Activated T-cell treated with anti-CD3 and anti-CD28 coated beads for 4 hours (primary cell): ENCODE measurements around the gene DAND5.

Experiments used
- DNase-seq: peaks from one replicate; pipeline ENCODE4 v3.0.0-alpha.2; 2020

DAND5 gene

GRCh38 chr19:12969292-12969988 is at the start of gene DAND5:
Gene DAND5, plus strand, starts transcription at chr19:12969576. Its CDS starts 85 bp downstream, at chr19:12969661.
- DNase-seq, result no peak

- no peak for DNase-seq
Measured at GRCh38 chr19:12921047-12921446, 48.3 kb upstream of the DAND5 start.

DNA sequence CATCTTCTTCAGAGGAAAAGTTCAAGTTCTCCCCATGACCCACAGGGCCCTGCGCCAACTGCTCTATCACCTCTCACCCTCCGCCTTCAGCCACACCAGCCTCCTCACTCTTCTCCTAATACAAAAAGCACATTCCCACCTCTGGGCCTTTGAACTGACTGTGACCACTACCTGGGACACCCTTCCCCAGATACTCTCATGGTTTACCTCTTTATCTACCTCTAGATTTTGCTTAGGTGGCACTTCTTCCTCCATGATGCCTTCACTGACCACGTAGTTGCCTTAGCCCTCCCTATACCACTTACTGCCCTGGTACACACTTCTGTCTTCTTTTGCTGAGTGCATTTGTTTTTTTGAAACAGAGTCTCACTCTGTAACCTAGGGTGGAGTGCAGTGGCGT is 46.4 kb upstream of the DAND5 start:
- no peak for DNase-seq

DNA sequence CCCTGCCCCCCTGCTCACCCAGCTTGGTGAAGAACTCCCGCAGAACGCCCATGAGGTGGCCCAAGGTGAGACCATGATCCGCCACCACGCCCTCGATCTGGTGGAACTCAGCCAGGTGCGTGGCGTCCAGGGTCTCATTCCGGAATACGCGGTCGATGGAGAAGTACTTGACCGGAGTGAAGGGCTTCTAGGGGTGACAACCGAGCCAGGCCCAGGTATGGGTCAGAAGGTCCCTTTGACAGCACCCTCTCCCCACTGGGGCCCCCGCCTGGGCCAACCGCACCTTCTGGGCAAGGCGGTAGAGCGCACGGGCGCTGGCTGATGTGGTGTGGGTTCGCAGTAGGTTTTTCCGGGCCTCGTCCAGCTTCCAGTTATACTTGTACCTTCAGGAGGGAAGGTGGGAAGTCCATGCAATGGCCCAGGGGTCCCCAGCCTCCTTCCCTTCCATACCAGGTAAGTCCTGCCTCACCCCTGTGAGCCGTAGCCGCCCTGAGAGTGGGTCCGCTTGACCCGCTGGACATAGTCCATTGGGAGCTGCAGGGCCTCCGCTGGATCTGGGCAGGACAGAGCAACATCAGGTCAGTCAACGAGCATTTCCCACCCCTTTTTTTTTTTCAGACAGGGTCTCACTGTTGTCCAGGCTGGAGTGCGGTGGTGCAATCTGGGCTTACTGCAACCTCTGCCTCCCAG is 44.6 kb upstream of the DAND5 start:
- no peak for DNase-seq

- DNase-seq, result no peak
Measured at GRCh38 chr19:12930002-12930645, 39.3 kb upstream of the DAND5 start.

DNA sequence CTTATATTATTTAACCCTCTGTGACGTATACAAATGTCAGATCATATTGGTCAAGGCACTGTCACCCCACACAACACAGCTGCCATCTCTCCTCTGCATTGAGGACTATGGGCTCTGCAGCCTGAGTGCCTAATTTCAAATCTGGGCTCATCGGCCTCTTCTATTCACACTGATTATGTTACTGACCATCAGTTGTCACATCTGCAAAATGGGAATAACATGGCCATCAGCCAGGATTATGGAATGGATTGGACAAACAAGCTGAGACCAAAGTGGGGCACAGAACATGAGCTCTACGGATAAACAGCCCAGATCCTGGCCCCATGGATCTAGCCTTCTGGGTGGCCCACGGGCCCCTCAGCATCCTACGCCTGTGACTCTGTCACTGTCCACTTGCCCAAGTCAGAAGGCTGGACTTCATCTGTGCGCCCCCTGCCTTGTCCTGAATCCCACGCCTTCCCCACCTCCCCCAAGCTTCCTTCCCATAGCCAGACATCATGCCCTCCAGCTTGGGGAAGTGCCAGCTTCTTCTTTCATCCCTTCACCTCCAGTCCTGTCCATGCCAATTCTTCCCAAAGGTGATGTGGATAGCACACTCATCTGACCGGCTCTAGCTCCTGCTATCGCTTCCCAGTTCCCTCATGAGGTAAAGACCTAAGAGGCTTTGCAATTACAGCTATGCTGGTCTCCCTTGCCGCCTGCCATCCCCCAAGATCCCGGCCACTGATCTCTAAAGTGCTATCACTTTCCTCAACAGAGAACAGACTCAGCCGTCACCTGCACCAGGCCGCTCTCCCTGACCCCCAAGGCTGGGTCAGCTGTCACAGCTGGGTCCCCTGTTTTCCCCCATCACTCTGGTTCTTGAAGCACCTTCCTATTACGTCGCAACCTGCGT is 36.7 kb upstream of the DAND5 start:
- no peak for DNase-seq

DNA sequence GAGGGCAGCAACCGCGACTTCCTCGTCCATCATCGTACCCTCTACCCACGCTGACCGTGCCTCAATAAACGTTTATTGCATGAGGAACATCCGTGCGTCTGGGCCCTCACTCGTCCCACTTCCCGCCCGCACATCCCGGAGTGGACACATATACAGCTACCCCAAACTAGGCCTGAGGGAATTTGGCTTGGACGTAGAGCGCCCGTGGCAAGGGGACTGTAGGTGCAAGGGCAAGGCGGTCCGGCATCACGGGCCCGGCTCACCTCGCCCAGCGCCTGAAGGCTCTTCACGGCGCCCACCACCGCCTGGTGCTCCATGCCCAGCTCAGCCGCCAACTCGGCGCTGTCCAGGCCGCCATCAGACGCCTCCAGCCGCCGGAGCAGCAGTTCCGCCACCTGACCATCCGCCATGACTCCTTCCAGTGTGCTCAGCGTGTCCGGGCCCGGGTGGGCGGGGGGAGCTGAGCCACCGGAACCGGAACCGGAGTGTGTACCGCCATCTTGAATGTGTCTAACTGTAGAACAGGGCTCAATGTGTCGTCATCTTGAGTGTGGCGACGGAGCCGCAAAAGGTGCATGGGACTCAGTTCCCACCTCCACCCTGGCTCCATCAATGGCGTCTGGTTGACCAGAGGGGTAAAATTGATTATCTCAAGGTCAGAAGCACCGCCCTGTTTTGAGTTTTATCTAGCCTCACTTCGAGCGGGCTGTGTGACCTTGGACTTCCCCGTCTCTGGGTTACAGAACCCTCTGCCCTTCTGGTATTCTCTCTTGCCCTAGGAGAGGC is 35.9 kb upstream of the DAND5 start, which contains the start of gene FARSA:
FARSA (minus strand) TSS at position 425 of the 786 bp plus-strand sequence; CDS start at position 410, 15 bp downstream.
- peak; percentile 86 for DNase-seq

DNA sequence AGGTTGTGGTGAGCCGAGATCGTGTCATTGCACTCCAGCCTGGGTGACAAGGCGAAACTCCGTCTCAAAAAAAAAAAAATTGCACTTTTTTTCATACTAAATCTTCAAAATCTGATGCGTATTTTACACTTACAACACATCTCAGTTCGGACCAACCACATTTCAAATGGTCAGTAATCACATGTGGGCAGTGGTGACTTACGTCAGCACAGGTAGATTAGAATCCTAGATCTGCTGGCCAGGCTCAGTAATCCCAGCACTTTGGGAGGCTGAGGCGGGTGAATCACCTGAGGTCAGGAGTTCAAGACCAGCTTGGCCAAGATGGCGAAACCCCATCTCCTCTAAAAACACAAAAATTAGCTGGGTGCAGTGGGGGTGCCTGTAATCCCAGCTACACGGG is 34.3 kb upstream of the DAND5 start:
- DNase-seq, result no peak

- no peak for DNase-seq
Measured at GRCh38 chr19:12936582-12936981, 32.8 kb upstream of the DAND5 start.

- no peak for DNase-seq
Measured at GRCh38 chr19:12937093-12937926, 32.1 kb upstream of the DAND5 start.

- peak; percentile 98 for DNase-seq
Measured at GRCh38 chr19:12937927-12938778, 31.2 kb upstream of the DAND5 start, which contains the start of gene CALR. Gene CALR, plus strand, starts transcription at chr19:12938609. Its CDS starts 71 bp downstream, at chr19:12938680.

- peak; percentile 26 for DNase-seq
Measured at GRCh38 chr19:12938779-12939601, 30.4 kb upstream of the DAND5 start.

DNA sequence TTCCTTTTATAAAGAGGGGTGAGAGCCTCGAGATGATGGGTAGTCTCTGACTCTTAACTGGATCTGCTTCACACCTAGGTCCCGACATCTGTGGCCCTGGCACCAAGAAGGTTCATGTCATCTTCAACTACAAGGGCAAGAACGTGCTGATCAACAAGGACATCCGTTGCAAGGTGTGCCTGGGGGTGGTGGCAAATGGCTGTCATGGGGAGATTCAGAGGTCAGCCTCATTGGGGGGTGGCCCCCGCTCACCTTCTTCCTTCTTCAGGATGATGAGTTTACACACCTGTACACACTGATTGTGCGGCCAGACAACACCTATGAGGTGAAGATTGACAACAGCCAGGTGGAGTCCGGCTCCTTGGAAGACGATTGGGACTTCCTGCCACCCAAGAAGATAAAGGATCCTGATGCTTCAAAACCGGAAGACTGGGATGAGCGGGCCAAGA is 29.4 kb upstream of the DAND5 start:
- DNase-seq, result no peak

DNA sequence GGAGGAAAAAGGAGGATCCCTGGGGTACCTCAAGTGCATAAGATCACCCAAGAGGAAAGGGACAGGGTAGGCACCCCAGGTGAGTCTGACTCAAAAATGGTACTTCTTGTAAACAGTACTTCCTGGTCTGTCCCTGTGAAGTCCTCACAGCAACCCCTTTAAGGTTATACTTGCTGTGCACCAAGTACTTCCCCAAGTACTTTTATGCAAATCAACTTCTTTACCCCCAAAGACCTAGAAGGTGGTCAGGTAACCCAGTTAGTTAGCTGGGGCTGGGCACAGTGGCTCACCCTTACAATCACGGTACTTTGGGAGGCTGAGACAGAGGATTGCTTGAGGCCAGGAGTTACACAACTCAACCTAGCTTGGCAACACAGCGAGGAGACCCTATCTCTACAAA is 28.5 kb upstream of the DAND5 start:
- DNase-seq, result no peak

DNA sequence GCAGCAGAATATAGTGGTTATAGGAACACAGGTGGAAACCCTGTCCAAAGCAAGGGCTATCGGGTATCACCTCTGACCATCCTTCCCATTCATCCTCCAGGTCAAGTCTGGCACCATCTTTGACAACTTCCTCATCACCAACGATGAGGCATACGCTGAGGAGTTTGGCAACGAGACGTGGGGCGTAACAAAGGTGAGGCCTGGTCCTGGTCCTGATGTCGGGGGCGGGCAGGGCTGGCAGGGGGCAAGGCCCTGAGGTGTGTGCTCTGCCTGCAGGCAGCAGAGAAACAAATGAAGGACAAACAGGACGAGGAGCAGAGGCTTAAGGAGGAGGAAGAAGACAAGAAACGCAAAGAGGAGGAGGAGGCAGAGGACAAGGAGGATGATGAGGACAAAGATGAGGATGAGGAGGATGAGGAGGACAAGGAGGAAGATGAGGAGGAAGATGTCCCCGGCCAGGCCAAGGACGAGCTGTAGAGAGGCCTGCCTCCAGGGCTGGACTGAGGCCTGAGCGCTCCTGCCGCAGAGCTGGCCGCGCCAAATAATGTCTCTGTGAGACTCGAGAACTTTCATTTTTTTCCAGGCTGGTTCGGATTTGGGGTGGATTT is 25.8 kb upstream of the DAND5 start:
- DNase-seq, result no peak

DNA sequence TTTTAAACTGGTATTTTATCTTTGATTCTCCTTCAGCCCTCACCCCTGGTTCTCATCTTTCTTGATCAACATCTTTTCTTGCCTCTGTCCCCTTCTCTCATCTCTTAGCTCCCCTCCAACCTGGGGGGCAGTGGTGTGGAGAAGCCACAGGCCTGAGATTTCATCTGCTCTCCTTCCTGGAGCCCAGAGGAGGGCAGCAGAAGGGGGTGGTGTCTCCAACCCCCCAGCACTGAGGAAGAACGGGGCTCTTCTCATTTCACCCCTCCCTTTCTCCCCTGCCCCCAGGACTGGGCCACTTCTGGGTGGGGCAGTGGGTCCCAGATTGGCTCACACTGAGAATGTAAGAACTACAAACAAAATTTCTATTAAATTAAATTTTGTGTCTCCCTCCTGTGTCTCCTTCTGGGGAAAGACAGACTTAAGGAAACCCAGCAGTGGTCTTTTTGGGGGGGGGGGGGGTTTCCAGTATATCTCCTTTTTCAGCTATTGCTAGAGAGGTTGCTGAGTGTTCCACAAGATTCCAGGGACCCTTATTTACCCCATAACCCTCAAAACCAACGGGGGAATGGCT is 25.2 kb upstream of the DAND5 start:
- DNase-seq, result no peak

DNA sequence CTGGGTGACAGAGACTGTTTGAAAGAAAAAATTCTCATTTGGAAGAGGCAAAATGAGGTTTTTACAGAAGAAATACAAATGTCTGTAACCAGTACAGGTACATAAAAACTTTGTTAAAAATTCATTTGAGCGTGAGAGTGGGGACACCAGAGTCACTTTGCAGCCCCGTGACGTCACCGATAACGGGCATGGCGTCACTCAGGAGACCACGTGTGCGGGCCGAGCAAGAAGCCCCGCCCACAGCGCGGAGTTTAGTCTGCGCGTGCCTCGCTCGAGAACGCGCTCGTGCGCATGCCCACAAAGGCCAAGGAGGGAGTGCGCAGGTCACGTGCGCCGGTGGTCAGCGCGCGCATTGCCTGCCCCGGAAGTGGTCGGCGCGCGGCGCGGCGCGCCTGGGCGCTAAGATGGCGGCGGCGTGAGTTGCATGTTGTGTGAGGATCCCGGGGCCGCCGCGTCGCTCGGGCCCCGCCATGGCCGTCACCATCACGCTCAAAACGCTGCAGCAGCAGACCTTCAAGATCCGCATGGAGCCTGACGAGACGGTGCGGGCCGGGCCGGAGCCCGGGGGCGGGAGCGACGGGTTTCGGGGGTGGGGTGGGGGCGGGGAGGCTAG is 23.8 kb upstream of the DAND5 start, which contains the start of gene RAD23A:
RAD23A (plus strand) TSS at position 384 of the 613 bp plus-strand sequence; CDS start at position 471, 87 bp downstream.
- DNase-seq, result peak; percentile 97
